HG03139 (cell line): ENCODE results near the gene CABP2.
"Not testable (repeated sequence)": the region's sequence is repeated elsewhere in the genome, so short reads cannot be mapped to it uniquely, and the experiment has no call there.

Experiments used
- ATAC-seq: cut with Tn5 transposase; IDR thresholded peaks from one replicate; pipeline ENCODE4 v1.9.1; 2021; ENCODE audit not compliant: unreplicated experiment

Gene CABP2

DNA sequence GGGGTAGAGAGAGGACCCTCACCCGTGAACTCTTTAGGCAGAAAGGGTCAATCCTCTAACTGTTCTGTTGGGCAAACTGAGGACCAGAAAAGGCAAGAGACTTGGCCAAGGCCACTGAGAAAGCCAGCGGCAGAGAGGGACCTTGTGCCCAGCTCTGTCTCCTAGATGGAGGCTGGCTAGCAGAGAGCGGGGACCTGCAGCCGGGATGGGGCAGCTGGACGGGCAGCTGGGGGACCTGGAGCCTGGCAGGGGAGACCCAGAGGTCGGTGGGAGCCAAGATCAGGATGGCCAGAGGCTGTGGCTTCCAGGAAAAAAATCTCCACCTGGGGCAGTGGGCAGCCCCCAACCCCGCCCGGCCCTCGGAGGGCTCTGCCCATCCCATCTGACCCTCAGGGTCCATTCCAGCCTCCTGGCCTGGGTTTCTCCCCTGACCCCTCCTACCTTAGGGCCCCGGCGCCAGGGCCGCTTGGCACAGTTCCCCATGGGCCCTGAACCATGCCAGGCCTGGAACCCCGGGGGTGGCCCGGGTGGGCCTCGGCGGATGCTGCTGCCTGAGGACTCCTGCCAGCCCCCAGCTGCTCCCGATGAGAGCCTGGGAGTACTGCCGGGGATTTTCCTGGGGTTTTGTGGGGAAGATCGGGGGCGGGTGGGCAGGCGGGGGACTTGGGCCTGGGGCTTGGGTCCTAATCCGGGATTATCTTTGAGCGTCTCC is at the start of gene CABP2:
CABP2 (minus strand) TSS at position 603 of the 712 bp plus-strand sequence; CDS start at position 483, 120 bp downstream.
- no peak for ATAC-seq

DNA sequence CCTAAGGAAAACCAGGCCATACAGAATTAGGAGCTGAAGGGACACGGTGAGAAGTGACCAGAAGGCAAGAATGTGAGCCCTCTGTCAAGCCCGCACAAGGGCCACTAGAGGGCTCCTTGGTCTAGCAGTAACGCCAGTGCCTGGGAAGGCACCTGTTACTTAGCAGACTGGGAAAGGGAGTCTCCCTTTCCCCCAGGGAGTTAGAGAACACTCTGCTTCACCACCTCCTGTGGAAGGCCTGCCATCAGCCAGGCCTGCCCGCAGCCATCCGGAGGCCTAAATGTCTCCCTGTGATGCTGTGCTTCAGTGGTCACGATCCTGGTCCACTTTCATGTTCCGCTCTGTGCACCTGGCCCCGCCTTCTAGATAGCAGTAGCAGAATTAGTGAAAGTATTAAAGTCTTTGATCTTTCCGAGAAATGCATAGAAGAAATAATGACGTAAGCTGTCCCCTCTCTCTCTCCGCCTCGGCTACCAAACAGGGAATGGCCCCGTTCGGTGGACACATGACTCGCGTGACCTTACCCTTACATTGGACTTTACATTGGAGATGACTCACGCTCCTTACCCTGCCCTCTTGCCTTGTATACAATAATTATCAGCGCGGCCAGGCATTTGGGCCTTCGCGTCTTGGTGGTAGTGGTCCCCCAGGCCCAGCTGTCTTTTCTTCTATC is 49.6 kb upstream of the CABP2 start:
- ATAC-seq: no peak

DNA sequence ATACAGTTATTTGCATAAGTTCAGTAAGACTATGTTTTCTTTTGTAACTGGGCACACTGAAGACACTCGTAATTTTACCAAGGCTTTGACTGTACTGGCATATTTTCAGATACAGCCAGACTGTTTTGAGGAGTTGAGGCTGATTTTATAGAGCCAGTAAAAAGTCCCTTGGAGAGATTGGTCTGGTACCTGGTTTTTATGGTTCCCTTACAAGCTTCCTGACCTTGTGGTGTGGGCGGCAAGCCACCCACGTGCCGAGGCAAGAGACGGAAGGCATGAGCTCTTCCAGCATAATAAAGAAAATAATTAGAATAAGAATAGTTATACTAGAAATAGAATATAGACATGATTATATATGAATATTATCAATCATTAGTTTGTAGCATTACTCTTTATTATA is 49.1 kb upstream of the CABP2 start:
- no peak for ATAC-seq

DNA sequence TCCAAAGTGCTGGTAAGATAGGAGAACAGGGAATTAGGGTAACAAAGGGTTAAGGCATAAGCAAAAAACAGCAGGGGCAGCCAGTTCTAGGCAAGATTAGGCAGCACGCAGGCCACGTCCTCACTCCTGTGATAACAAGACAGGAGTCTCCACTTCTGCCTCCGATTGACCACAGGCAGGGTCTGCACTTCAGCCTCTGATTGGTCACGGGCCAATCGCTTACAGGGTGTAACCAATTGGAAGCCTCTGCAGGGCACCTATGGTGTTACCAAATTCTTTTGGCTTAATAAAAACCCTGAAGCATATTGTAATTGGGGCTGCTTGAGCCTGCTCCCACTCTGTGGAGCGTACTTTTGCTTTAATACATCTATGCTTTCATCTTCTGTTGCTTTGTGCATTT is 48.2 kb upstream of the CABP2 start:
- ATAC-seq: no peak

DNA sequence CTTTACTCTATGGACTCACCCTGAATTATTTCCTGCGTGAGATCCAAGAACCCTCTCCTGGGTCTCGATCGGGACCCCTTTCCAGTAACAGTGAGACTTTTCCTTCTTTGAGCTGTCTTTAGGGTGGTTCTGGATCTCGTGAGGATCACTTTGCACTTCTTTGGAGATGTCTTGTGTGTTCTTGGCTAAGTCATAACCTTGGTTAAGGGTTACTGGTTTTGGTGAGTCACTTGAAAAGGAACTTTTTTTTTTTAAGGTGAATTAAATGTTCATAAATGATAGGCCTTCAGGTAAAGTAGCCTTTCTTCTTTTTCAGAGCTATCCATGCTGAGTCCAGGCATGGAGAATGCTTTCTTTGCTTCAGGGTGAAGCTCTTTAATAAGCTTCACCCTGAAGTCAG is 41.0 kb upstream of the CABP2 start:
- no peak for ATAC-seq

DNA sequence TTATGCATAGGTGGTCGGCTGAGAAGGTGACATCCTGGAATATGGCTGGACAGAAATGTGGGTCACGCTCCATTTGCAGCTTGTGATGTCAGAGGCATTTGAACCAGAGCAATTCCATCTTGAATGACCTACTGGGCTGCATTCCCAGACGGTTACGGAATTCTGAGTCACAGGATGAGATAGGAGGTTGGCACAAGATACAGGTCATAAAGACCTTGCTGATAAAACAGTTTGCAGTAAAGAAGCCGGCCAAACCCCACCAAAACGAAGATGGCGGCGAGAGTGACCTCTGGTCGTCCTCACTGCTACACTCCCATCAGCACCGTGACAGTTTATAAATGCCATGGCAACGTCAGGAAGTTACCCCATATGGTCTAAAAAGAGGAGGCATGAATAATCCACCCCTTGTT is 40.5 kb upstream of the CABP2 start:
- ATAC-seq: not testable (repeated sequence)

DNA sequence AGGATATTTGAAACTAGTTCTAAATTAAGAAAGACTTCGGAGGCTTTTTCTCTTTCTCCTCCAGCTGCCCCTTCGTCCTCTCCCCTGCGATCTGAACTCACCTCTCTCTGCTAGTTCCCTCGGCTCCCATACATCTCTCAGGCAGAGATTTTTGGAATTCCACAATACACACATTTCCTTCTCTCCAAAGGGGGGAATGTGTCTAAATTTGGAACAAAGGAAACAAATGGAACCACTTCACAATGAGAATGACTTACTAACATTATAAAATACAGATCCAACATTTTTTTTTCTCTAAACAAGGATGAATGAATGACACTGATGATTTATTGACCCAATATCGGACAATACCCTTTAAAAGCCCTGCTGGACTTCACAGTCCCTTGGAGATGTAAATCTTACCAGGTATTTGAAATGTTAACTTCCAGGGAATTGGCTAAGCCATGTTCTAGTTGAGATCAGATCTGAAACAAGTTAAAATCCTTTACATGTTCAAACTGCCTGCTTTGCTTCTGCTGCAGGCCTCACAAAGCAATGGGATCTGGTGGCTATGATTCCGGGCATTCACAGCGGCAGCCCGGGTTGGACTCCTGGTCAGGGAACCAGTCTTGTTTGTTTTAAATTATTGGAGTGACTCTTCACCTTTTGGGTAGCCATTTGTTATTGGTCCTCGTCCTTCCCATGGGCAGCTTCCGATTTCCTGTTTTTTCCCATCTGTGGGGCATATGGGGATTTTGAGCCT is 39.9 kb upstream of the CABP2 start:
- no peak for ATAC-seq

DNA sequence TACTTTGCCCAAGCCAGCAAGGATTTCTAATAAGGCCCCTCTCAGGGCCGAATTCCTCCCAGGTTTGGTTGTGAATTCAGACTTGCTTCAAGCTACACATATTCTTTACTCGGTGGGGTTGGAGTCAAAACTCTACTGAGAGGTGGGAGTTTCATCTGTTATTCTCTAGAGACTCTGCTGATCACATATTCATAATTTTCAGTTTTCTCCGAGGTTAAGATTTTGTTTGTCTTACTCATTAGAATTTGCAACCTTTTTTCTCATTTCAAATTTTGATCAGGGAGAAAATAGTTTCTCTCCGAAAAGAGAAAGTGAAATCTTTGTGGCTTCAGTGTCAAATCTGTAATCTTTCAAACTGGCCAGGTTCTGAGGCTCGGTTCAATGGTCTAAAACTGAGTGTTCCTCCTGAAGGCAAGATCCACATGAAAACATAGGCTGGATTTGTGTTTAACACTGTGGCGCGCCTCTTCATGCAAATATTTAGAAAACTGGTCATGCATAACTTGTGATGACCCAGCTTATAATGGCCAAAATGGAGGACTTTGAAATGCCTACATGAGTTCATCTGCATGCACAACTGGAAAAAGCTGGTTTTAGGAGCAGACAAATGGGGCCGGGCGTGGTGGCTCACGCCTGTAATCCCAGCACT is 38.8 kb upstream of the CABP2 start:
- peak; percentile 64 for ATAC-seq

DNA sequence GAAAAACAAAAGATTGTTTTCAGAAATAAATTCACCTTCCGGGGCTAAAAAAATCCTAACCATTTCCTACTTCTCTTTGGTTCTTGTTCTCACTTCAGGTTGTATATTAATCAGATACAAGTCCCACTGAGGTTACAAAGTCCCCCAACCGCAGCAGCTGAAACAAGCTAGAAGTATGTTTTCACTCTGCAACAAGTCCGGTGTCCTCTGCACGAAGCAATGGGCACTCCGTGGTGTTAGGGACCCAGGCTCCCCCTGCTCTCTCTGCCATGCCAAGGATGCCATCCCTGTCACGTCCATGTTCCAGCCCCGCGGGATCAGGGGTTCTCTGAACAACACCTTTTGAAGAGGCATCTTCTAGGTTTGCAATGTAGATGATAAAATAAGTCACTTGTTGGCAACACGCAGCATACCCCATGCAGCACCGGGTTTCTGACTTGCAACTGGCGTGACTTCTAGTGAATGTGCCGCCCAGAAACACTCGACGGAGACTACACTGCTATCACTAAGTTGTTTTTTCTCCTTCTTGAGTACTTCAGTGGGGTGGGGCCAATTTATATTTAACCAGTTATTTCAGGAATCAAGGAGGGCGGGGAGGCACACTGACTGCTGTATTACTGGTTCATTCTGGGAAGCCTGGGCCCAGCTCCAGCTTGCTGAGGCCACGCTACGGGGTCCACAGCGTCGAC is 35.0 kb upstream of the CABP2 start:
- ATAC-seq: no peak

DNA sequence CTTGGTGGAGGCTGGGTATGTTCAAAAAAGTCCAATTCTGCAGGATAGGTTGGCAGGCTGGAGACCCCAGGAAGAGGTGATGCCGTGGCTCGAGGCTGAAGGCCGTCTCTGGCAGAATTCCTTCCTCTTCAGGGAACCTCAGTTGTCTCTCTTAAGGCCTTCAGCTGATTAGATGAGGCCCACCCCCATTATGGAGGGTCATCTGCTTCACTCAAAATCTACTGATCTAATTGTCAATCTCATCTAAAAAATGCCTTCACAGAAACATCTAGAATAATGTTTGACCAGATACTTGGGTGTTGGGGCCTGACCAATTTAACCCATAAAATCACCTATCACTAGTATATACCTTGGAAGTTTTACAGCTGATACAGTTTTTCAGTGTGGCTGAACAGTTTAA is 33.0 kb upstream of the CABP2 start:
- no peak for ATAC-seq

DNA sequence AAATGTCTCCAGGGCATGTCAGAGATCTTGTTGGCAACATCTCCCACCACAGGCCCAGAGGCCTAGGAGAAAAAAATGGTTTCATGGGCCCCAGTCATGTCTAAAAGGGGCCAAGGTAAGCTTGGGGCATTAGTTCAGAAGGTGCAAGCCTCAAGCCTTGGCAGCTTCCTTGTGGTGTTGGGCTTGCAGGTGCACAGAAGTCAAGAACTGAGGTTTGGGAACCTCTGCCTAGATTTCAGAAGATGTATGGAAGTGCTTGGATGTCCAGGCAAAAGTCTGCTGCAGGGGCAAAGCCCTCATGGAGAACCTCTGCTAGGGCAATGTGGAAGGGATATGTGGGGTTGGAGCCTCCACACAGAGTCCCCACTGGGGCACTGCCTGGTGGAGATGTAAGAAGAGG is 28.5 kb upstream of the CABP2 start:
- ATAC-seq: not testable (repeated sequence)

DNA sequence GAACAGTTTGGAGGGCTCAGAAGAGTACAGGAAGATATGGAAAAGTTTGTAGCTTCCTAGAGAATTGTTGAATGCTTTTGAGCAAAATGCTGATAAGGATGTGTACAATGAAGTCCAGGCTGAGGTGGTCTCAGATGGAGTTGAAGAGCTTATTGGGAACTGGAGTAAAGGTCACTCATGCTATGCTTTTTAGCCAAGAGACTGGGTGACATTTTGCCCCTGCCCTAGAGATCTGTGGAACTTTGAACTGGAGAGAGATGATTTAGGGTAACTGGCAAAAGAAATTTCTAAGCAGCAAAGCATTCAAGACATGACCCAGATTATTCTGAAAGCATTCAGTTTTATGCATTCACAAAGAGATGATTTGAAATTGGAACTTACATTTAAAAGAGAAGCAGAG is 27.9 kb upstream of the CABP2 start:
- no peak for ATAC-seq

DNA sequence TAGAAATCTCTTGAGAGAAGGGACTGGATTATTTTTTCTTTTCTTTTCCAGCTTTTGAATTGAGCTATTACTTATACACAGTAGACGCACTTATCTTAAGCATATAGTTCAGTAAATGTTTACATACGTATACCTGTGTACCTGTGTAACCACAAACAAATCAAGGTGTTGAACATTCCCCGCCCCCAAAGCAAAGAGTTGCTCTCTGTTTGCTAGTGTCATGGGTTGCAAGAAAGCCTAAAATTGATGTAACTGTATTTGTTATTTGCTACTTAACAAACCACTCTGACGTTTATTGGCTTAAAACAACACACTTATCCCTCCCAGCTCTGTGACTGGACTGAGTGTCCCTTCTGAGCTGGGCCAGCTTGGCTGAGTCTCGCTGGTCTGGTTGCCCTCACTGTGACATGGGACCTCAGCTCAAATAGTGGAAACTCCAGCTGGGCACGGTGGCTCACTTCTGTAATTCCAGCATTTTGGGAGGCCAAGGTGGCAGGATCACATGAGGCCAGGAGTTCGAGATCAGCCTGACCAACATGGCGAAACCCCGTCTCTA is 25.4 kb upstream of the CABP2 start:
- no peak for ATAC-seq

DNA sequence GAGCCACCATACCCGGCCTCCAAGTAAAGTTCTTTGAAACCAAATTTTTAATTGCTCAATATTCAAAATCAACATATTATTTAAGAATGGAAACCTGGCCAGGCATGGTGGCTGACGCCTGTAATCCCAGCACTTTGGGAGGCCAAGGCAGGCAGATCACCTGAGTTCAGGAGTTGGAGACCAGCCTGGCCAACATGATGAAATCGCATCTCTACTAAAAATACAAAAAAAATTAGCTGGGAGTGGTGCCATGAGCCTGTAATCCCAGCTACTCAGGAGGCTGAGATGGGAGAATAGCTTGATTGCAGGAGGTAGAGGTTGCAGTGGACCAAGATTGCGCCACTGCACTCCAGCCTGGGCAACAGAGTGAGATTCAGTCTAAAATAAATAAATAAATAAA is 24.9 kb upstream of the CABP2 start:
- not testable (repeated sequence) for ATAC-seq

DNA sequence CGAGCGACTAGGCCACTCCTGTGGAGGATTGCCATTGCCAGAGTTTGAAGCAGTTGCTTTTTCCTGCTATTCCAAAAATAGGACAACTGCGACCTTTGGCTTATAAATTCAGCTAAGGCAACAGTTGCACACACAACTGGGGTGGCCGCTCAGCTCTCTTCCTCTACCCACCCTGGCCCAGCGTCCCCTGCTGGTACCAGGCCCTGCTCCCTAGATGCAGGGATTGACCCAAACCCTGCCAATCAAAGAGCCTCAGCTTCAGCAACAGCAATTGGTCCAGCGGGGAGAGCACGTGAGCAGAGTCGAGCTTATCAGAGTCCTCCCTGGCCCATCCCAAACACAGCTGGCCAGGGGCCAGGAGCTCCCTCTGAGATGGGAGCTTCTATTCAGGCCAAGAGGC is 22.0 kb upstream of the CABP2 start:
- no peak for ATAC-seq

DNA sequence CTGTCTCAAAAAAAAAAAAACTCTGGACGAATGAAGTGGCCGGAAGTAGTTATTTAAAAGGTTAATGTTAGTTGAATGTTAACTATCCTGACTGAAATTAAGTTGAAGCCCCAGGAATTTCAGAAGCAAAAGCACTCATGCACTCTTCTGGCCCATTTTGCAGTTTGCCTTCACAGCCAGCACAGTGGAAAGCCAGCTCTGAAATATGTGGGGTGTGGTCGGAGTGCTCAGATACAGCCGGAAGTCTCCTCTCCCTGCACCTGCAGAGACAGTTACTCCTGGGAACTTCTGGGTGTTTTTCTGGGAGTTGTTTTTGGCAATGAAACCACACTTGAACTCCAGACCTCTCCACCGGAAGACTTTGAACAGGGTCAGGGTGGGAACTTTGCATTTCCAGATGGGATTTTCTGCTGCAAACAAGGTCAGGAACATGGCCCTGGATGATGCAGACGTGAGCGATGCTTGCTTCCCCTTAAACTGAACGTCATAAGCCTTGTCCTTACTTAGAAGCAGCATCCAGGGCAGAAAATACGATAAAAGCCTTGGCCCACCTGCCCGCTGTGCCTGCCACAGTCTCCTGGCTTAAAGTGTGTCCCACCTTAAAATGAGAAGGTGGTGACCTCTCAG is 21.5 kb upstream of the CABP2 start:
- no peak for ATAC-seq

DNA sequence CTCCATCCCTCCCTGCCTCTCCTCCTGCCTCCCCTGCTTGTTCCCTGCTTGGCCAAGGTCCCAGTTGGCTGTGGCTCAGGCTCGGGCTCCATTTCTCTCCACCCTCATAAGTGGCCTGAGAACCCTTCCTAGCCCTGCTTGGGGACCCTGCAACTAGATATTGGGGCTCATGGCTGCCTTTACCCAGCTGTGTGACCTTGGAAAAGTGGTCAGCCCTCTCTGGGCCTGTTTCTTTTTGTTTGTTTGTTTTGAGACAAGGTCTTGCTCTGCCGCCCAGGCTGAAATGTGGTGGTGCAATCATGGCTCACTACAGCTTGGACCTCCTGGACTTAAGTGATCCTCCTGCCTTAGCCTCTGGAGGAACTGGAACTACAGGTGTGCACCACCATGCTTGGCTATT is 20.3 kb upstream of the CABP2 start:
- no peak for ATAC-seq

DNA sequence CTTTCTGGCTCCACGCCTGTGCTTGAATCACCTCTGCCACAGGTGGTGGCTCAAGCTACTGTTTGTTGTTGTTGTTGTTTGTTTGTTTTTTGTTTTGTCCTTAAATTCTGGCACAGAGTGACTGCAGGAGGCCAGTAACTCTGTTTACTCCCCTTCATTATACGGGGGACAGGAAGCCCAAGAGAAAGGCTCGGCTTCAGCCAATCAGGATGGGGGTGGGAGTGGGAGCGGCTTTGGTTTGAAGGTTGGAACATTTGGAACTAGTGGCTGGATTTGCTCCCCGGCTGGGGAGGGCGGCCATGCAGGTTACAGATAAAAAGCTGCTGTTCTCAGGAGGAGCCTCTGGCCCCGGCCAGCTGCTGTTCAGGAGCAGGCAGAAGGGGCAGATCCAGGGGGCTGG is 19.7 kb upstream of the CABP2 start:
- ATAC-seq: no peak

DNA sequence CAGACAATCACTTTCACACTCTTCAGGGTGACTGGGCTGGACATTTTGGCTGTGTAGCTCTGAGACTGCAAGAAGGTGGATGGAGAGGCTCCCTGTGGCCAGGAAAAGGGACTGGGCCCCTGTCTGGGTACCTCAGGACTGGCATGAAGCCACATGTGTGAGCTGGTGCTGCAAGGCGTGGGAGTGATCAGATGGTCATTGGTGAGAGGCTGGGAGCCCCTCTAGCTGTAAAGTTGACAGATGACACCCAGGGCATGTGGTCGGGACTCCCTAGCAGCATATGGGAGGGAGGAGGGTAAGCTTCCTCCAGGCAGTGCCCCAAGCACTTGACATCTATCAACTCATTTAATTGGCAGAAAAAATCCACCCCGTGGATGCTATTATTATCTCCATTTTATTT is 18.9 kb upstream of the CABP2 start:
- ATAC-seq: no peak

DNA sequence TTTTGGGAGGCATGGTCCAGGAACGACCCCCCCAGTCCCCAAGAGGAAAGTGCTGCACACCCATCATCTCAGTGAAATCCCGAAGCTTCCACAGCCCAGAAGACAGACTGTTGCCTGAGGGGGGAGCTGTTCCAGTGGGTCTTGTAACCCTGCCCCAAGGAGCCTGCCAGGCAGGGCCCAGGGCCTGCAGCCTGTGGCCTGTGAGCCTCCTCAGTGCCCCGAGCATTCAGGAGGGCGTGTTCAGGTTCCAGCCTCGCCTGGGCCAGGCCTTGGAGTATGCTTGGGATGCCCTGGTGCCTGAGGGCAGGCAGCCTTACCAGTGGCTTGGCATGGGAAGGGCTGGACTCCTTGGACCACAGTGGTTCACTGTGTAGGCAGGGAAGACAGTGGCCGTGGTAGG is 18.0 kb upstream of the CABP2 start:
- no peak for ATAC-seq
